IMR-90 (cell line): ENCODE measurements around the gene NAP1L5. TPM values are rescaled to one million over a fixed set of nuclear protein-coding genes. Genes with fewer than 3 reads are reported as not detected.

Source experiments
- ATAC-seq: fragments of 200-7000 bp; cut with Tn5 transposase; 2 replicates; pipeline ENCODE4 v1.9.1; 2020; ENCODE audit warnings: low read depth, mild to moderate bottlenecking, moderate library complexity
- BruUV-seq: library from RNA; stranded (reverse); fragments of 400-500 nt; replicated peaks from 2 replicates; lab custom pipeline; 2021; lab: Mats Ljungman, UMichigan
- CTCF ChIA-PET: fragments of 300-600 bp; formaldehyde crosslinking; extraction: SDS; loops from one replicate; lab custom pipeline; 2021; ENCODE audit warnings: antibody characterized with exemption; lab: Yijun Ruan, JAX
- POLR2A ChIA-PET: fragments of 300-600 bp; sonication (Branson Sonifier 250); formaldehyde crosslinking; loops from one replicate; lab custom pipeline; 2022; ENCODE audit warnings: antibody characterized with exemption; ENCODE audit not compliant: unreplicated experiment; lab: Charles Lee
- DNase-seq: peaks from one replicate; pipeline ENCODE4 v3.0.0; 2013
- H2AFZ ChIP-seq: replicated peaks from 2 replicates; pipeline ENCODE3; 2013; ENCODE audit warnings: low read length, mild to moderate bottlenecking; ENCODE audit not compliant: poor library complexity
- H2AK5ac ChIP-seq: 2 replicates; pipeline ENCODE4 v1.6.1; 2013; ENCODE audit warnings: low read depth, low read length, inconsistent platforms
- H2AK9ac ChIP-seq: replicated peaks from 2 replicates; pipeline ENCODE3; 2013; ENCODE audit warnings: mild to moderate bottlenecking, low read depth, low read length, moderate library complexity; ENCODE audit not compliant: poor library complexity
- H2BK120ac ChIP-seq: 2 replicates; pipeline ENCODE4 v1.6.1; 2013; ENCODE audit warnings: low read depth, low read length, inconsistent platforms
- H2BK15ac ChIP-seq: 3 replicates; pipeline ENCODE4 v1.6.1; 2013; ENCODE audit warnings: low read depth, low read length, inconsistent platforms
- H2BK20ac ChIP-seq: 2 replicates; pipeline ENCODE4 v1.6.1; 2013; ENCODE audit warnings: low read depth, mild to moderate bottlenecking, inconsistent platforms, low read length, moderate library complexity
- H2BK5ac ChIP-seq: 2 replicates; pipeline ENCODE4 v1.6.1; 2013; ENCODE audit warnings: mild to moderate bottlenecking, low read depth, low read length, inconsistent platforms; ENCODE audit not compliant: poor library complexity, severe bottlenecking
- H3K14ac ChIP-seq: replicated peaks from 2 replicates; pipeline ENCODE4 v1.6.1; 2013; ENCODE audit warnings: low read depth, low read length, inconsistent platforms
- H3K18ac ChIP-seq: 2 replicates; pipeline ENCODE4 v1.6.1; 2013; ENCODE audit warnings: low read depth, low read length, control low read depth
- H3K23ac ChIP-seq: 2 replicates; pipeline ENCODE4 v1.6.1; 2013; ENCODE audit warnings: low read depth, low read length, inconsistent platforms
- H3K27ac ChIP-seq: 2 replicates; pipeline ENCODE4 v1.5.1; 2013; ENCODE audit warnings: mild to moderate bottlenecking, control low read depth, low read length; ENCODE audit not compliant: insufficient read depth
- H3K27me3 ChIP-seq: 2 replicates; pipeline ENCODE4 v1.6.1; 2013; ENCODE audit warnings: low read length; ENCODE audit not compliant: control insufficient read depth, insufficient read depth
- H3K36me3 ChIP-seq: 2 replicates; pipeline ENCODE4 v1.6.1; 2013; ENCODE audit warnings: low read length, mixed read lengths; ENCODE audit not compliant: control insufficient read depth, insufficient read depth
- H3K4ac ChIP-seq: 2 replicates; pipeline ENCODE4 v1.6.1; 2013; ENCODE audit warnings: low read depth, low read length, inconsistent platforms
- H3K4me1 ChIP-seq: 2 replicates; pipeline ENCODE4 v1.6.1; 2013; ENCODE audit warnings: low read length, mixed read lengths; ENCODE audit not compliant: control insufficient read depth, insufficient read depth
- H3K4me2 ChIP-seq: 2 replicates; pipeline ENCODE4 v1.6.1; 2013; ENCODE audit warnings: low read depth, mild to moderate bottlenecking, control low read depth, low read length, moderate library complexity
- H3K4me3 ChIP-seq: 2 replicates; pipeline ENCODE4 v1.5.1; 2013; ENCODE audit warnings: low read depth, mild to moderate bottlenecking, control low read depth, low read length, moderate library complexity; ENCODE audit not compliant: insufficient read depth
- H3K56ac ChIP-seq: 2 replicates; pipeline ENCODE4 v1.6.1; 2013; ENCODE audit warnings: low read length, inconsistent platforms; ENCODE audit not compliant: insufficient read depth; ENCODE audit errors: extremely low read depth
- H3K79me1 ChIP-seq, 2 experiments: 2 replicates each; pipeline ENCODE4 v1.6.1; 2013; ENCODE audit warnings: low read length in 2 of 2, inconsistent platforms in 1 of 2, low read depth in 1 of 2
- H3K9ac ChIP-seq: 2 replicates; pipeline ENCODE4 v1.6.1; 2013; ENCODE audit warnings: low read depth, low read length, control low read depth
- H3K9me1 ChIP-seq: 2 replicates; pipeline ENCODE4 v1.6.1; 2013; ENCODE audit warnings: low read length, inconsistent platforms; ENCODE audit not compliant: insufficient read depth
- H3K9me3 ChIP-seq: 2 replicates; pipeline ENCODE4 v1.6.1; 2013; ENCODE audit warnings: low read length; ENCODE audit not compliant: control insufficient read depth, insufficient read depth
- H4K20me1 ChIP-seq: 2 replicates; pipeline ENCODE4 v1.6.1; 2013; ENCODE audit warnings: low read length, inconsistent platforms; ENCODE audit not compliant: insufficient read depth
- H4K5ac ChIP-seq: 2 replicates; pipeline ENCODE4 v1.6.1; 2013; ENCODE audit warnings: mild to moderate bottlenecking, low read depth, low read length, control low read depth
- H4K8ac ChIP-seq, 2 experiments: 2 replicates each; pipeline ENCODE4 v1.6.1; 2013; ENCODE audit warnings: low read depth in 2 of 2, low read length in 2 of 2, control low read depth in 1 of 2, inconsistent platforms in 1 of 2
- H4K91ac ChIP-seq: 2 replicates; pipeline ENCODE4 v1.6.1; 2013; ENCODE audit warnings: low read depth, low read length, inconsistent platforms; ENCODE audit not compliant: insufficient read depth
- CEBPB ChIP-seq: IDR thresholded peaks from 2 replicates; pipeline ENCODE4 v1.6.1; 2012; ENCODE audit warnings: low read depth, low read length, improper control_type of control experiment
- FOS ChIP-seq: fragments of 150-350 bp; IDR thresholded peaks from 2 replicates; pipeline ENCODE4 v1.6.1; 2016; ENCODE audit warnings: low read depth, low read length
- MAFK ChIP-seq: IDR thresholded peaks from 2 replicates; pipeline ENCODE4 v1.6.1; 2012; ENCODE audit warnings: low read depth, low read length, improper control_type of control experiment
- MXI1 ChIP-seq: IDR thresholded peaks from 2 replicates; pipeline ENCODE4 v1.6.1; 2012; ENCODE audit warnings: low read depth, mild to moderate bottlenecking, low read length, moderate library complexity, borderline replicate concordance
- RAD21 ChIP-seq: IDR thresholded peaks from 2 replicates; pipeline ENCODE4 v1.6.1; 2012; ENCODE audit warnings: low read length, improper control_type of control experiment
- RCOR1 ChIP-seq: IDR thresholded peaks from 2 replicates; pipeline ENCODE4 v1.6.1; 2012; ENCODE audit warnings: mild to moderate bottlenecking, low read length, improper control_type of control experiment; ENCODE audit not compliant: insufficient replicate concordance
- RFX5 ChIP-seq: IDR thresholded peaks from 2 replicates; pipeline ENCODE4 v1.8.0; 2012; ENCODE audit warnings: low read depth, mild to moderate bottlenecking, low read length, moderate library complexity
- WGBS, 2 experiments: methylation state at CpG; one replicate each; pipeline versions ENCODE4 v1.1.5 to v1.1.7; 2013; ENCODE audit warnings: missing lambda C conversion rate in 2 of 2; ENCODE audit not compliant: insufficient read length in 1 of 2; ENCODE audit errors: extremely low coverage in 2 of 2; 5-methylcytosine and 5-hydroxymethylcytosine counted together
- dilution Hi-C: fragments of 300-500 bp; cut with HindIII; formaldehyde crosslinking; loops from one replicate; pipeline ENCODE4 v1.14.3; 2018; ENCODE audit warnings: low sequenced_read_pairs; ENCODE audit not compliant: unreplicated experiment
- in situ Hi-C: fragments of 300-500 bp; cut with MboI; formaldehyde crosslinking; loops from 3 replicates; pipeline ENCODE4 v1.14.3; 2019; ENCODE audit warnings: low sequenced_read_pairs, inconsistent platforms, mixed read lengths
- intact Hi-C: fragments of 100-400 bp; cut with micrococcal nuclease; formaldehyde crosslinking; loops from 2 replicates; pipeline ENCODE4 v1.10.0; 2022
- polyA plus RNA-seq, 3 experiments: library from polyadenylated mRNA; depleted of rRNA; stranded (reverse); fragments of >200 nt; gene quantifications; 2 replicates each; pipeline ENCODE4 v1.2.3, GENCODE V29; 2012; ENCODE audit warnings: low replicate concordance in 1 of 3
- total RNA-seq: library from RNA; depleted of rRNA; stranded (reverse); fragments of >200 nt; gene quantifications from 2 replicates; pipeline ENCODE4 v1.2.3, GENCODE V29; 2012
- TF ChIP-seq, protein P1 (sequence below): fragments of 150-350 bp; IDR thresholded peaks from 2 replicates; pipeline ENCODE4 v1.6.1; 2016; ENCODE audit warnings: low read depth, mild to moderate bottlenecking, low read length, moderate library complexity, borderline replicate concordance
- TF ChIP-seq, protein P2 (sequence below): conservative IDR thresholded peaks from 2 replicates; pipeline ENCODE4 v1.5.1; 2012; ENCODE audit warnings: mild to moderate bottlenecking, low read depth, low read length, improper control_type of control experiment

NAP1L5 gene
- total and polyA plus RNA-seq, 2 of the 4 experiments (the other 2 are of a cell fraction) = 3.9 to 5.3 TPM

DNA sequence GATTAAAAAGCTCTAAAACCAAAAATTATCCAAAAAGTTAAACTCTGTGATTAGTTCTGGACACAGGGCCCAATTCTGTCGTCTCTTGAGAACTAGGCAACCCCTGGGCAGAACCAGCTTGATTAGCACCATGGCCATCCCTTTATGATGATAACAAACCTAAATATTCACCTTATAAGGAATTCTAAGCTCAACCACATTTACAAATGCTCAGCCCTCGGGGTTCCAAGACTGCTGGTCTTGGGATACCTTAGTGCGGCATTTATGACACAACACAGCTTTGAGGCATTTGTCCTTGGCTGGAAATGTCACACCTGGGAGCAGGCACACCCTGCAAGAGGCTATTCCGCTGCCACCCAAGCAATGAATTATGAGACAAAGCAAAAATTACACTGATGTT is 27.5 kb upstream of the NAP1L5 start:
- in situ Hi-C loops = no loop called here
- WGBS, 2 experiments = no CpG with 5 or more reads among the region's 4 CpGs
- Histone ChIP-seq H3K4ac (no peak overlapping the region), H3K27me3 (no peaks in the 10 kb centered on the region), H4K8ac (no peak overlapping the region; a peak in 1 of 4 replicates), H2BK120ac (no peak overlapping the region), H3K23ac (no peak overlapping the region), H3K9ac (no peak overlapping the region), H3K79me1 (no peaks in the 10 kb centered on the region), H4K91ac (no peak overlapping the region), H4K5ac (no peak overlapping the region), H3K18ac (no peak overlapping the region), H3K27ac (no peak overlapping the region), H3K14ac (no peak overlapping the region; the same call in 1 of the 2 replicates), H2AK5ac (no peak overlapping the region), H2BK5ac (no peak overlapping the region), H2BK20ac (no peak overlapping the region), H4K20me1 (no peaks in the 10 kb centered on the region), H2AFZ (no peak overlapping the region), H2BK15ac (no peak overlapping the region), H3K9me1 (peaks cover 5% of the 10 kb centered on the region; the same call in 1 of the 2 replicates), H3K56ac (no peak overlapping the region), H3K4me1 (no peaks in the 10 kb centered on the region), H3K4me3 (no peak overlapping the region), H3K9me3 (no peaks in the 10 kb centered on the region), H3K4me2 (no peak overlapping the region), H3K36me3 (peaks cover 40% of the 10 kb centered on the region), H2AK9ac (no peak overlapping the region)
- intact Hi-C loops = no loop called here
- CTCF ChIA-PET = interaction anchor here (0.7 kb wide), 1 partner anchor 297 kb away, joined by 3 read pairs; no protein-coding TSS in a partner anchor
- DNase-seq (no peak), ATAC-seq (no peak)
- no peak for TF ChIP-seq RCOR1
- no peak for TF ChIP-seq MAFK
- no peak for TF ChIP-seq FOS
- no peak for TF ChIP-seq MXI1
- TF ChIP-seq, protein P1, sequence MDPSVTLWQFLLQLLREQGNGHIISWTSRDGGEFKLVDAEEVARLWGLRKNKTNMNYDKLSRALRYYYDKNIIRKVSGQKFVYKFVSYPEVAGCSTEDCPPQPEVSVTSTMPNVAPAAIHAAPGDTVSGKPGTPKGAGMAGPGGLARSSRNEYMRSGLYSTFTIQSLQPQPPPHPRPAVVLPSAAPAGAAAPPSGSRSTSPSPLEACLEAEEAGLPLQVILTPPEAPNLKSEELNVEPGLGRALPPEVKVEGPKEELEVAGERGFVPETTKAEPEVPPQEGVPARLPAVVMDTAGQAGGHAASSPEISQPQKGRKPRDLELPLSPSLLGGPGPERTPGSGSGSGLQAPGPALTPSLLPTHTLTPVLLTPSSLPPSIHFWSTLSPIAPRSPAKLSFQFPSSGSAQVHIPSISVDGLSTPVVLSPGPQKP = no peak
- TF ChIP-seq RAD21 = no peak
- TF ChIP-seq CEBPB = no peak
- TF ChIP-seq, protein P2, sequence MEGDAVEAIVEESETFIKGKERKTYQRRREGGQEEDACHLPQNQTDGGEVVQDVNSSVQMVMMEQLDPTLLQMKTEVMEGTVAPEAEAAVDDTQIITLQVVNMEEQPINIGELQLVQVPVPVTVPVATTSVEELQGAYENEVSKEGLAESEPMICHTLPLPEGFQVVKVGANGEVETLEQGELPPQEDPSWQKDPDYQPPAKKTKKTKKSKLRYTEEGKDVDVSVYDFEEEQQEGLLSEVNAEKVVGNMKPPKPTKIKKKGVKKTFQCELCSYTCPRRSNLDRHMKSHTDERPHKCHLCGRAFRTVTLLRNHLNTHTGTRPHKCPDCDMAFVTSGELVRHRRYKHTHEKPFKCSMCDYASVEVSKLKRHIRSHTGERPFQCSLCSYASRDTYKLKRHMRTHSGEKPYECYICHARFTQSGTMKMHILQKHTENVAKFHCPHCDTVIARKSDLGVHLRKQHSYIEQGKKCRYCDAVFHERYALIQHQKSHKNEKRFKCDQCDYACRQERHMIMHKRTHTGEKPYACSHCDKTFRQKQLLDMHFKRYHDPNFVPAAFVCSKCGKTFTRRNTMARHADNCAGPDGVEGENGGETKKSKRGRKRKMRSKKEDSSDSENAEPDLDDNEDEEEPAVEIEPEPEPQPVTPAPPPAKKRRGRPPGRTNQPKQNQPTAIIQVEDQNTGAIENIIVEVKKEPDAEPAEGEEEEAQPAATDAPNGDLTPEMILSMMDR = no peak
- no peak for TF ChIP-seq RFX5
- BruUV-seq = no TSS peak
- POLR2A ChIA-PET = interaction anchor here (0.6 to 0.7 kb wide), 2 partner anchors 20 to 98 kb away, joined by 3 to 6 read pairs; no protein-coding TSS in a partner anchor
- dilution Hi-C loops = no loop called here
